HCT116 (cell line): ENCODE results near the gene CNST. TPM values are rescaled to one million over a fixed set of nuclear protein-coding genes. Genes with fewer than 3 reads are reported as not detected.

ENCODE experiments used
- ATAC-seq: fragments of 200-7000 bp; cut with Tn5 transposase; 2 replicates; pipeline ENCODE4 v1.9.1; 2020; ENCODE audit warnings: mild to moderate bottlenecking, moderate library complexity
- BruUV-seq: library from RNA; stranded (reverse); fragments of 400-500 nt; replicated peaks from 2 replicates; lab custom pipeline; 2021; lab: Mats Ljungman, UMichigan
- CTCF ChIA-PET: fragments of 300-600 bp; sonication (Branson Sonifier 250); formaldehyde crosslinking; loops from one replicate; lab custom pipeline; 2021; ENCODE audit warnings: antibody characterized with exemption; lab: Charles Lee
- POLR2A ChIA-PET: fragments of 300-600, 350-600 bp; sonication (Branson Sonifier 250); formaldehyde crosslinking; loops from one replicate; lab custom pipeline; 2021; ENCODE audit warnings: antibody characterized with exemption; lab: Charles Lee
- RAD21 ChIA-PET, 2 experiments: fragments of 300-600 bp; sonication (Branson Sonifier 250); formaldehyde crosslinking; loops; one replicate each; lab custom pipeline; 2023; ENCODE audit warnings: low total read pairs in 2 of 2; ENCODE audit not compliant: uncharacterized antibody in 2 of 2, unreplicated experiment in 2 of 2, low non-redundant PET in 1 of 2; lab: Charles Lee
- DNase-seq: peaks from one replicate; pipeline ENCODE4 v3.0.0-alpha.2; 2010; ENCODE audit warnings: low read depth, low spot score
- H2AFZ ChIP-seq: fragments of 200-600 bp; shearing (Covaris generic), sonication (generic); 2 replicates; pipeline ENCODE4 v1.6.1; 2017; ENCODE audit warnings: low read depth, mixed run types, mixed read lengths, antibody characterized with exemption, low read length; ENCODE audit not compliant: poor library complexity, severe bottlenecking
- H3K27ac ChIP-seq: 2 replicates; pipeline ENCODE4 v1.5.1; 2012; ENCODE audit warnings: low read depth, low read length
- H3K27me3 ChIP-seq: fragments of 200-600 bp; sonication (generic); 2 replicates; pipeline ENCODE4 v1.6.1; 2016; ENCODE audit warnings: mixed run types, low read length, mixed read lengths; ENCODE audit not compliant: insufficient read depth
- H3K36me3 ChIP-seq, 2 experiments: fragments of 200-500 bp in 1 of 2; fragments of 200-600 bp in 1 of 2; sonication (Bioruptor generic) in 1 of 2; sonication (generic) in 1 of 2; 2 replicates each; pipeline versions ENCODE4 v1.5.1 to v1.6.1; 2014 to 2016; ENCODE audit warnings: low read length in 2 of 2, inconsistent platforms in 1 of 2, mixed read lengths in 1 of 2, mixed run types in 1 of 2; ENCODE audit not compliant: insufficient read depth in 2 of 2, control insufficient read depth in 1 of 2
- H3K4me1 ChIP-seq, 2 experiments: fragments of 200-600 bp in 1 of 2; sonication (generic) in 1 of 2; 2 replicates each; pipeline versions ENCODE4 v1.5.1 to v1.6.1; 2012 to 2017; ENCODE audit warnings: low read length in 2 of 2, inconsistent platforms in 1 of 2, mild to moderate bottlenecking in 1 of 2, mixed read lengths in 1 of 2, mixed run types in 1 of 2, moderate library complexity in 1 of 2; ENCODE audit not compliant: insufficient read depth in 2 of 2, control insufficient read depth in 1 of 2
- H3K4me2 ChIP-seq: fragments of 200-600 bp; sonication (generic); 2 replicates; pipeline ENCODE4 v1.6.1; 2017; ENCODE audit warnings: mixed run types, low read length, mixed read lengths
- H3K4me3 ChIP-seq, 2 experiments: fragments of 200-600 bp in 1 of 2; sonication (generic) in 1 of 2; replicated peaks in 1 of 2; 2 replicates each; pipeline ENCODE4 v1.5.1; 2011 to 2016; ENCODE audit warnings: low read length in 2 of 2, control low read depth in 1 of 2, low read depth in 1 of 2, mild to moderate bottlenecking in 1 of 2, mixed read lengths in 1 of 2, mixed run types in 1 of 2
- H3K79me2 ChIP-seq: fragments of 200-600 bp; sonication (generic); 2 replicates; pipeline ENCODE4 v1.6.1; 2017; ENCODE audit warnings: mild to moderate bottlenecking, mixed run types, low read length, moderate library complexity, mixed read lengths; ENCODE audit not compliant: insufficient read depth
- H3K9ac ChIP-seq: fragments of 200-600 bp; sonication (generic); 2 replicates; pipeline ENCODE4 v1.6.1; 2016; ENCODE audit warnings: low read length, mixed read lengths
- H3K9me2 ChIP-seq: fragments of 200-600 bp; sonication (generic), shearing (Covaris generic); 2 replicates; pipeline ENCODE4 v1.6.1; 2017; ENCODE audit warnings: mixed run types, mild to moderate bottlenecking, moderate library complexity; ENCODE audit not compliant: insufficient read depth
- H3K9me3 ChIP-seq, 2 experiments: fragments of 200-500 bp in 1 of 2; fragments of 200-600 bp in 1 of 2; sonication (Bioruptor generic) in 1 of 2; sonication (generic) in 1 of 2; 2 replicates each; pipeline ENCODE4 v1.6.1; 2014 to 2017; ENCODE audit warnings: low read length in 2 of 2, mixed read lengths in 2 of 2, inconsistent platforms in 1 of 2, low read depth in 1 of 2, mild to moderate bottlenecking in 1 of 2, mixed run types in 1 of 2, moderate library complexity in 1 of 2; ENCODE audit not compliant: control insufficient read depth in 1 of 2, insufficient read depth in 1 of 2
- H4K20me1 ChIP-seq: fragments of 200-600 bp; sonication (generic), shearing (Covaris generic); 2 replicates; pipeline ENCODE4 v1.6.1; 2017; ENCODE audit warnings: mixed run types, mild to moderate bottlenecking, moderate library complexity; ENCODE audit not compliant: insufficient read depth
- ATF3 ChIP-seq: IDR thresholded peaks from 2 replicates; pipeline ENCODE4 v1.6.1; 2012
- CEBPB ChIP-seq: IDR thresholded peaks from 2 replicates; pipeline ENCODE4 v1.6.1; 2012; ENCODE audit warnings: low read depth
- EGR1 ChIP-seq: IDR thresholded peaks from 2 replicates; pipeline ENCODE4 v1.6.1; 2012; ENCODE audit warnings: low read depth
- FOSL1 ChIP-seq: IDR thresholded peaks from 2 replicates; pipeline ENCODE4 v1.6.1; 2012; ENCODE audit warnings: low read depth
- JUND ChIP-seq: IDR thresholded peaks from 2 replicates; pipeline ENCODE4 v1.6.1; 2012
- MAX ChIP-seq: IDR thresholded peaks from 2 replicates; pipeline ENCODE4 v1.6.1; 2012
- POLR2AphosphoS5 ChIP-seq: IDR thresholded peaks from 2 replicates; pipeline ENCODE4 v1.6.1; 2011; ENCODE audit warnings: mild to moderate bottlenecking, low read depth, low read length, moderate library complexity
- RAD21 ChIP-seq: IDR thresholded peaks from 2 replicates; pipeline ENCODE4 v1.6.1; 2012; ENCODE audit warnings: low read depth, mild to moderate bottlenecking
- SIN3A ChIP-seq: IDR thresholded peaks from 2 replicates; pipeline ENCODE4 v1.6.1; 2012; ENCODE audit warnings: low read depth
- SP1 ChIP-seq: IDR thresholded peaks from 2 replicates; pipeline ENCODE4 v1.6.1; 2012; ENCODE audit warnings: low read depth
- SRF ChIP-seq: IDR thresholded peaks from 2 replicates; pipeline ENCODE4 v1.6.1; 2012; ENCODE audit warnings: low read depth
- YY1 ChIP-seq: IDR thresholded peaks from 2 replicates; pipeline ENCODE4 v1.6.1; 2011; ENCODE audit warnings: low read length, low read depth, moderate library complexity, mild to moderate bottlenecking; ENCODE audit not compliant: insufficient replicate concordance; ENCODE audit errors: extremely low read depth
- intact Hi-C: fragments of 100-400 bp; cut with micrococcal nuclease; formaldehyde crosslinking; loops from 2 replicates; pipeline ENCODE4 v1.10.0; 2022
- total RNA-seq: library from RNA; stranded (reverse); gene quantifications from one replicate; pipeline ENCODE4 v1.2.1, GENCODE V29; 2021; ENCODE audit not compliant: unreplicated experiment

The CNST gene
- total RNA-seq, 1 experiment from 2014 or later, result 13.5 TPM

GRCh38 chr1:246622035-246622652, 55.9 kb downstream of the CNST start (continued):
- no peak for TF ChIP-seq POLR2AphosphoS5
- TF ChIP-seq JUND, result no peak
- TF ChIP-seq SIN3A, result no peak
- TF ChIP-seq, all 23 proteins: peak for 0

- BruUV-seq, result no TSS peak
- TF ChIP-seq EGR1 (no peak), CEBPB (no peak), MAX (no peak), RAD21 (no peak), SP1 (no peak), SRF (no peak), ATF3 (no peak), FOSL1 (no peak), POLR2AphosphoS5 (no peak), YY1 (no peak)
- no peaks in the 10 kb centered on the region for H3K36me3 ChIP-seq
- no peak overlapping the region for H3K27ac ChIP-seq
- ChIA-PET RAD21 (no interaction called here), POLR2A (no interaction called here), CTCF (no interaction called here)
- no peak overlapping the region for H2AFZ ChIP-seq
- H3K79me2 ChIP-seq, result no peaks in the 10 kb centered on the region
- no peaks in the 10 kb centered on the region for H3K9me3 ChIP-seq
- H3K9me2 ChIP-seq, result no peaks in the 10 kb centered on the region
- no peak for ATAC-seq
- H4K20me1 ChIP-seq, result no peaks in the 10 kb centered on the region
- no peak overlapping the region for H3K4me2 ChIP-seq
- DNase-seq, result no peak
- intact Hi-C loops, result no loop called here
- H3K4me1 ChIP-seq, result no peaks in the 10 kb centered on the region
- no peak overlapping the region for H3K4me3 ChIP-seq
- H3K9ac ChIP-seq, result no peak overlapping the region
- H3K27me3 ChIP-seq, result no peaks in the 10 kb centered on the region
Measured at GRCh38 chr1:246624091-246624490, 57.8 kb downstream of the CNST start.
